COLO668 (cell line): ENCODE data around the gene MYOF.
"Not testable (repeated sequence)": the region's sequence is repeated elsewhere in the genome, so short reads cannot be mapped to it uniquely, and the experiment has no call there.

Experiments
- DNase-seq: peaks from one replicate; lab custom pipeline; 2025; ENCODE audit not compliant: unreplicated experiment; lab: John Stamatoyannopoulos, UW

The MYOF gene

DNA sequence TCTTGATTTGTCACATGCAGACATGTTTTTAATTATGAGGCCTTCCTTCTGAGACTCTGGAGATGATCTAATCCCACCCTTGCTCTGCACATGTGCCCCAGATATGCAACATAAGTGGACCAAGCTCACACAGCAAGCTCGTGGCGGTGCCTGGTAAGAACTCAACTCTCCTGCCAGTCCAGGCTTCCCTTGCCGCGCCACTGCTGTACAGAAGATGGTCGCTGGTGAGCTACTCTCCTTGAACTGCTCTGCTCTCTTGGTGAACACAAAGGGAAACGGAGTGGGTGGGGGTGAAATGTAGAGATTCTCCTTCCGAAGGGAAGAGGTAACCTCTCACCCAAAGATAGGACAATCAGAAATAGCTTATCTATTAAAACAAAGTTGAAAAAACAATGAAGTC lies 25.7 kb downstream of the MYOF start:
- no peak for DNase-seq

- DNase-seq: no peak
Observed at GRCh38 chr10:93454736-93455135, 27.4 kb downstream of the MYOF start.

DNA sequence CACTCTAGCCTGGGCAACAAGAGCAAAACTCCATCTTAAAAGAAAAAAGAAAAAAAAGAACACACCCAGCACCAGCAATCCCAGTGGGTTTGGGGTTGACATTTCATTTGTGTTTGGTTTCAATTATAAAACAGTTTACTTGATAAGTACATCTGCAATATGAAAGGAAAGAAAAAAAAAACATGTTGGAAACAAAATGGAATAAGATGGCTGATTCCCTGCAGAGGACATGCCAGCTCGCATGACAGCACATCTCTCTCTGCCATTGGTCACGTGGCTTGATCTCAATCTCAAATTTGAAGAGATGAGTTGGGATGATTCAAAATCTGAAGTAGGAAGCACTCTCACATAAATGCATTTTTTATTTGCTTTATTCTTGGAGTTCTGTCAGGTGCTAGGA lies 28.0 kb downstream of the MYOF start:
- no peak for DNase-seq

GRCh38 chr10:93452143-93452542 lies 30.0 kb downstream of the MYOF start:
- DNase-seq: no peak

- DNase-seq: no peak
Observed at GRCh38 chr10:93451244-93451947, 30.7 kb downstream of the MYOF start.

DNA sequence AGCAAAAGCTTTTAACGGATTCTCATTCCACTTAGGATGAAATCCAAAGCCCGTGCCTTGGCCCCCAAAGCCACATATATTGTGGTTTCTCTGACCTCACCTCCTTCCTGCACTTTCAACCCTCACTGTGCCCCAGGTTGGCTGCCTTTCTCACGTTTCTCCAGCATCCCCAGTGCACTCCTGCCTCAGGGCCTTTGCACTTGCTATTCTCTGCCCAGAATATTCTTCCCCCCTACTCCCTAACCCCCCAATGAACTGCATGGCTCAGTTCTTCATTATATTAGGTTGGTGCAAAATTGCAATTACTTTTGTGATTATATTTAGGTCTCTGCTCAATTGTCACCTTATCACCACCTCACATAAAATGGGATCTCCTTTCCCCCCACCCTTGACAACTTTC lies 34.2 kb downstream of the MYOF start:
- DNase-seq: no peak

GRCh38 chr10:93447019-93447418 lies 35.1 kb downstream of the MYOF start:
- DNase-seq: no peak

GRCh38 chr10:93445978-93446720 lies 36.0 kb downstream of the MYOF start:
- peak; percentile 11 for DNase-seq

- peak; percentile 94 for DNase-seq
Observed at GRCh38 chr10:93445097-93445960, 36.8 kb downstream of the MYOF start.

DNA sequence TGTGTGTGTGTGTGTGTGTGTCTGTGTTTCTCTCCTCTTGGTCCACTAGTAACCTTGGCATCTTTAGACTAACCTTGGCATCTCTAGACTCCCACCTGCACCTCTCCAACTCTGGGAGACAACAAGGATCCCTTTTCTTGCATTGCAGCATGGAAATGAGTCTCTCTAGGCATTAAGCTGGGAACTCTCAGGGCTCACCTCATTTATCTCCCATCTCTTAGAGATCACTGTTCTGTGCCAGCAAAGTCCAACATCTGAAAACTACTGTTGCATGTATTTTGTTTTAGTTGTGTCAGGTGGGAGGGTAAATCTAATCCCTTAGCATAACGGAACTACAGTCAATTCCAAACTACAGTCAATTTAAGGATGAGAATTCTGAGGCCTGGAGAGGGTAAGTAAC lies 38.7 kb downstream of the MYOF start:
- DNase-seq: no peak

DNA sequence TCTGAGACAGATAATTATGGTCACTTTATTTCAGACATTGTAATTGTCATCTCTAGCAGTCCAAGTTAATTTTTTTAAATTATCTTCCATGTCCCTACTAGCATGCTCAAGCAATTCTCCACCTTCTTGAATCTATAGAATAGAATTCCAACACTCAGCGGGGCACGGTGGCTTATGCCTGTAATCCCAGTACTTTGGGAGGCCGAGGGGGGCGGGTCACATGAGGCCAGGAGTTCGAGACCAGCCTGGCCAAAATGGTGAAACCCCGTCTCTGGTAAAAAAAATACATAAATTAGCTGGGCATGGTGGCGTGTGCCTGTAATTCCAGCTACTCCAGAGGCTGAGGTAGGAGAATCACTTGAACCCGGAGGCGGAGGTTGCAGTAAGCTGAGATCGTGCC lies 39.4 kb downstream of the MYOF start:
- not testable (repeated sequence) for DNase-seq

DNA sequence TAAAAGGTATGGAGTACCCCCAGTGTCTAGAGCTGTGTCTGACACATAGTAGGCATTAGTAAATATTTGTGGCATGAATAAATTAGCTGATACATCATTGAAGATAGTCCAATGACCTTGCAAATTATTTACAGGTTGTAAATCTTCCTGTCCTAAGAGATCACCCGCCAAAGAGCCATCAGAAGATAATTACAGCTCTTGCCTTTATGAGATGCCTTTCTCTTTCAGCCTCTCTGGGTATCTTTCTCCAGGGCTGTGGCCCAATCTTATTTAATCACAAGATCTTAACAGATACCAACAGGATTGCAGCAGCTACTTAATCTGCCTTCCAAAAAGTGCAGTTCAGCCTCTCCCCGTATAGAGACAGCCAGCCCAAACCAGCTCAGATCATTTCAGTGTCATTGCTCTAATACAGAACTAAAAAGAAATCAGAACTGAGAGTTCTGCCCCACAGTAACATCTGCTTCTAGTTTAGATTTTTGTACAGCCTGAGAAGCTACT lies 41.5 kb downstream of the MYOF start:
- DNase-seq: no peak

DNA sequence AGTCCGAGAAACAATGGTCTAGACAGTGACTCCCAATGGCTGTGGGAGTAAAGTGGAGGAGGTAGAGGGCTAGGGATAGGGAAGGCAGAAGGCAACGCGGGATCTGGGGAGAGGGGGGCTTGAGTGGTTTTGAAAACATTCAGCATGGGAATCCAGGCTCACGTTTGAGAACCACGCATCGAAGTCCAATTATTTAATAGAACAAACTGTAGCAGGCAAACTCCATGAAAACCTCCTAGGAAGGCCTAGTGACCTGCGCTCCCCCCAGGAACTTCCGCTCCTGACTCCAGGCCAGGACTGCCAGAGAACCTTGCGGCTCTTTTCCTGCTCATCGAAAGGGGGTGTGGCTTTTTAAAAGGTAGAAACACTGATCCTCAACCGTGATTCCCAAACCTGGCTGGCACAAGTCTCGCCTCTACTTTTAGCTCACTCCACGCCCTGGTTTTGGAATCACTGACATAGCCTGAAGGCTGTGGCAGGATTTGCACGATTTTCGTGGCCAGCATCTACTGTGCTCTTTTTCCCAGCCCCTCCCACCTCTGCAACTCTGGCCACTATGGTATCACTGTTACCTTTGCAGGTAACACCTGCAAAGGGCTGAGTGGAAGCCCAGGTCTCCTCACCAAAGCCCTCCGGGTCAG lies 43.4 kb downstream of the MYOF start:
- DNase-seq: no peak

- DNase-seq: no peak
Observed at GRCh38 chr10:93437946-93438612, 44.1 kb downstream of the MYOF start.

DNA sequence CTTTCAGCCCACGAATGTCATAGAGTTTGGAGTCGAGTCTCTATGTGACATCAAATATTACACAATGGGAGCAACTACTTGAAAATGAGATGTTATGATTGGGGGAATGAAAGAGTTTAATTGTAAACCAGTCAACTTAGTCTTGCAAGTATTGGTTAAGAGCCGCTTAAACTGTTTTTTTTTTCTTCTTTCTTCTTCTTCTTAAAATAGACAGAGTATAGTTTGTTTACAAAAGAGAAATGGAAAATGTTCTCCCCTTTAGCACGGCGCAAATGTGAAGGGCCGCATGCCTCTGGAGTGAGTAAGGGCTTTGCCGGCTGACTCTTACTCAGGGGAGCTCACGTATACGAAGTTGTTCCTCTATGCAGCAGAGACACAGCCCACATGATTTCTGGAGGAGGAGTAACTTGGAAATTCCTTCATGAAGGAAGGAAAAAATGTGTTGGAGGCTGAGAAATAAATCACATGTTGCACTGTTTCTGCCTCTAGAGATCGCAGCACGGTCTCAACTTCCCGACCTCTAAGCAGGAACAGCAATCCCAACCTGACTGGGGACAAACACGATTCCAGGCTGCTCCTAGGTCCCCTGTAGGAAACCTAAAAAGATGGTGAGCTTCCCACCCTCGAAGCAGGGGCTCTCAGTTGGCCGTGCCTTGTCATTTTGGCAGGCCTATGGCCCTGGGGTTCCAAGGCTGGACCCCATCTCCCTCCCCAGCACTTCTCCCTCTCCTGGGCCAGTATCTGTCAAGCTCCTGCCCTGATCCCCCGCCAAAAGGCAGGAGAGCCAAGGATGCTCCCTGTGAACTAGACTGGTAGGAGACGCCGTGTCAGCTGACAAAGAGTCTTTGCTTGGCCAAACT lies 44.8 kb downstream of the MYOF start:
- DNase-seq: no peak

- DNase-seq: no peak
Observed at GRCh38 chr10:93436591-93437085, 45.5 kb downstream of the MYOF start.

- no peak for DNase-seq
Observed at GRCh38 chr10:93435621-93436397, 46.3 kb downstream of the MYOF start.

DNA sequence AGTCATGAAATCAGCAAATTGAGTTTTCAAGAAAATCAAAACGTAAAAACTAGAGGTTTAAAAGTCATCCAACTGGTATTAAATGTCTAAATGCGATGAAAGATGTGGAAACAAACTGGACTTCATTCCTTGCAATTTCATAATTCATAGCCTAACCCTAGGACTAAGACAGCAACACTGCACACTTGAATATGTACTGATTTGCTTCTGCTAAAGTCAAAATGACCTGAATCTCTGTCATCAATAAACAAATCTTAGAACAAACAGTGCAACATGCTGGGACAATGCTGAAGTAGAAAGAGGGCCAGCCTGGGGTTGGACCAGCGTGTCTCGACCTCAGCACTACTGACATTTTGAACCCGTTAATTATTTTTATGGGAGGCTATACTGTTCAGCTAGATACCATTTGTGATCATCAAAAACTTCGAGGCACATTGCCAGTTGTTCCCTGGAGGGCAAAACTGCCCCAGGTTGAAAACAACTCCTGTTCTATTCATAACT lies 47.1 kb downstream of the MYOF start:
- DNase-seq: no peak
